ENCODE measurements around the gene CFAP99. TPM values are rescaled to one million over a fixed set of nuclear protein-coding genes. Genes with fewer than 3 reads are reported as not detected.

Gene CFAP99
- total and polyA plus RNA-seq, 2 of the 4 experiments (the other 2 are of a cell fraction) = not detected

DNA sequence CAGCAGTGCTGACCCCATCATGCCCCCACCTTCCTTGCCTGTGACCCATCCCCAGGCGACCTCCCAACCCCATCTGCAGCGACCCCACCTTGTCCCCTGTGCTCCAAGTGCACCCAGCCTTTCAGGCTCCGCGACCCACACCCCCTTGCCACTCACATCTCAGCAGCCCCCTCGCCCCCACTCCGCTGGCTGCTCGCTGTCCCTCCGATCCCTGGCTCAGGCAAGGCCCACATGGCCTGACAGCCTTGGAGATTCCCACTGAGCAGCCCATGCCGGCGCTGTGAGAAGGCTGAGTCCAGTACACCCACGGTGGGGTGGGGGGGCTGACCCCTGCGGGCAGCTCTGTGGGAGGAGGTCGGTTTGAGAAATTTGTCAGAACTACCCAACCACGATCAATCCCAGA is 9.4 kb upstream of the CFAP99 start:
- no peak overlapping the region for H3K18ac ChIP-seq (ENCODE audit: low read depth, low read length)
- ChIA-PET POLR2A (ENCODE audit: unreplicated experiment) (no interaction called here), CTCF (no interaction called here)
- DNase-seq (no peak), ATAC-seq (ENCODE audit: low read depth) (no peak)
- H3K27me3 ChIP-seq (ENCODE audit: control insufficient read depth, insufficient read depth, low read length) = peaks cover 7% of the 10 kb centered on the region; the same call in 1 of the 2 replicates
- H4K5ac ChIP-seq (ENCODE audit: low read depth, low read length) = no peak overlapping the region
- no peak overlapping the region for H2BK5ac ChIP-seq (ENCODE audit: low read depth, low read length, poor library complexity, severe bottlenecking)
- no peak overlapping the region for H2BK20ac ChIP-seq (ENCODE audit: low read depth, low read length)
- H3K4me3 ChIP-seq (ENCODE audit: insufficient read depth, low read depth, low read length) = no peak overlapping the region
- no peak overlapping the region for H2AK5ac ChIP-seq (ENCODE audit: low read depth, low read length)
- no peaks in the 10 kb centered on the region for H3K36me3 ChIP-seq (ENCODE audit: control insufficient read depth, insufficient read depth, low read length)
- peaks cover 0 to 3% of the 10 kb centered on the region in 2 experiments; a peak in 1 of 4 replicates for H3K79me1 ChIP-seq (ENCODE audit: low read depth in 1 of 2, low read length in 2 of 2)
- H3K9me3 ChIP-seq (ENCODE audit: control insufficient read depth, insufficient read depth, low read length) = no peaks in the 10 kb centered on the region
- in situ Hi-C loops (cut with MboI; ENCODE audit: low sequenced_read_pairs) (no loop called here), intact Hi-C loops (cut with micrococcal nuclease) (no loop called here), dilution Hi-C loops (cut with HindIII; ENCODE audit: low sequenced_read_pairs, unreplicated experiment) (no loop called here)
- no peak overlapping the region for H2AK9ac ChIP-seq (replicated peaks; ENCODE audit: low read depth, low read length, poor library complexity)
- no peak overlapping the region for H4K91ac ChIP-seq (ENCODE audit: insufficient read depth, low read depth, low read length)
- no peak overlapping the region for H3K4me2 ChIP-seq (ENCODE audit: low read depth, low read length)
- no peak overlapping the region for H3K14ac ChIP-seq (replicated peaks; ENCODE audit: low read depth, low read length)
- 67% methylated on average over 2 of the region's 14 CpGs; no CpG with 5 or more reads in 1 of the 2 experiments for WGBS, 2 experiments (ENCODE audit: extremely low coverage in 2 of 2, insufficient read length in 1 of 2)
- no peak overlapping the region for H3K4ac ChIP-seq (ENCODE audit: low read depth, low read length)
- BruUV-seq (replicated peaks) = no TSS peak
- H3K9me1 ChIP-seq (ENCODE audit: insufficient read depth, low read length) = peaks cover 14% of the 10 kb centered on the region
- H4K8ac ChIP-seq (ENCODE audit: low read depth in 2 of 2, low read length in 2 of 2) = no peak overlapping the region
- H3K56ac ChIP-seq (ENCODE audit: extremely low read depth, insufficient read depth, low read length) = no peak overlapping the region
- no peak overlapping the region for H2BK120ac ChIP-seq (ENCODE audit: low read depth, low read length)
- H2BK15ac ChIP-seq (ENCODE audit: low read depth, low read length) = no peak overlapping the region
- H4K20me1 ChIP-seq (ENCODE audit: insufficient read depth, low read length) = no peaks in the 10 kb centered on the region
- H3K27ac ChIP-seq (ENCODE audit: insufficient read depth, low read length) = no peak overlapping the region
- peaks cover 15% of the 10 kb centered on the region for H3K4me1 ChIP-seq (ENCODE audit: control insufficient read depth, insufficient read depth, low read length)
- TF ChIP-seq CHD1 (IDR thresholded peaks at IDR 0.05; ENCODE audit: low read depth, low read length) = no peak
- no peak for TF ChIP-seq SMC3 (IDR thresholded peaks at IDR 0.05; ENCODE audit: low read depth, low read length)
- TF ChIP-seq RCOR1 (IDR thresholded peaks at IDR 0.05; ENCODE audit: insufficient replicate concordance, low read length) = no peak
- no peak for TF ChIP-seq FOS (IDR thresholded peaks at IDR 0.05; ENCODE audit: low read depth, low read length)
- TF ChIP-seq, protein P1, sequence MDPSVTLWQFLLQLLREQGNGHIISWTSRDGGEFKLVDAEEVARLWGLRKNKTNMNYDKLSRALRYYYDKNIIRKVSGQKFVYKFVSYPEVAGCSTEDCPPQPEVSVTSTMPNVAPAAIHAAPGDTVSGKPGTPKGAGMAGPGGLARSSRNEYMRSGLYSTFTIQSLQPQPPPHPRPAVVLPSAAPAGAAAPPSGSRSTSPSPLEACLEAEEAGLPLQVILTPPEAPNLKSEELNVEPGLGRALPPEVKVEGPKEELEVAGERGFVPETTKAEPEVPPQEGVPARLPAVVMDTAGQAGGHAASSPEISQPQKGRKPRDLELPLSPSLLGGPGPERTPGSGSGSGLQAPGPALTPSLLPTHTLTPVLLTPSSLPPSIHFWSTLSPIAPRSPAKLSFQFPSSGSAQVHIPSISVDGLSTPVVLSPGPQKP (IDR thresholded peaks at IDR 0.05; ENCODE audit: borderline replicate concordance, low read depth, low read length) = no peak
- no peak for TF ChIP-seq NFE2L2 (IDR thresholded peaks at IDR 0.05; ENCODE audit: low read depth, low read length)
- H3K23ac ChIP-seq (ENCODE audit: low read depth, low read length) = no peak overlapping the region
- H2AFZ ChIP-seq (replicated peaks; ENCODE audit: low read length, poor library complexity) = no peak overlapping the region
- H3K9ac ChIP-seq (ENCODE audit: low read depth, low read length) = no peak overlapping the region

Measured in IMR-90 (cell line).